CD14-positive monocyte (primary cell): Measurements from ENCODE around the gene TICAM2. TPM values are rescaled to one million over a fixed set of nuclear protein-coding genes. Genes with fewer than 3 reads are reported as not detected.

Source experiments
- DNase-seq, 3 donors: peaks; one replicate each; pipeline ENCODE4 v3.0.0-alpha.2; 2011 to 2022
- H2AFZ ChIP-seq: 2 replicates; pipeline ENCODE4 v1.6.0; 2012; ENCODE audit warnings: mild to moderate bottlenecking, low read depth, low read length, inconsistent platforms; ENCODE audit not compliant: insufficient read depth, poor library complexity, severe bottlenecking
- H3K27ac ChIP-seq, 2 donors: 1 replicate in 1 of 2; 2 replicates in 1 of 2; pipeline ENCODE4 v1.5.1; 2012 to 2013; ENCODE audit warnings: low read length in 2 of 2, control low read depth in 1 of 2, inconsistent platforms in 1 of 2, low read depth in 1 of 2, mild to moderate bottlenecking in 1 of 2
- H3K27me3 ChIP-seq, 2 donors: one replicate each; pipeline versions ENCODE4 v1.6.0 to v1.6.1; 2011 to 2013; ENCODE audit warnings: low read length in 2 of 2; ENCODE audit not compliant: control insufficient read depth in 2 of 2, insufficient read depth in 2 of 2
- H3K36me3 ChIP-seq, 2 donors: replicated peaks in 1 of 2; 1 replicate in 1 of 2; 2 replicates in 1 of 2; pipeline versions ENCODE4 v1.5.1 to v1.6.1; 2012 to 2013; ENCODE audit warnings: low read length in 2 of 2, control low read depth in 1 of 2, inconsistent platforms in 1 of 2, mild to moderate bottlenecking in 1 of 2; ENCODE audit not compliant: insufficient read depth in 2 of 2, control insufficient read depth in 1 of 2
- H3K4me1 ChIP-seq, 2 donors: 1 replicate in 1 of 2; 2 replicates in 1 of 2; pipeline versions ENCODE4 v1.5.1 to v1.6.1; 2012 to 2013; ENCODE audit warnings: low read length in 2 of 2, control low read depth in 1 of 2, inconsistent platforms in 1 of 2, mild to moderate bottlenecking in 1 of 2, moderate library complexity in 1 of 2; ENCODE audit not compliant: insufficient read depth in 2 of 2, control insufficient read depth in 1 of 2
- H3K4me2 ChIP-seq: replicated peaks from 2 replicates; pipeline ENCODE3; 2012; ENCODE audit warnings: low read length, moderate library complexity, mild to moderate bottlenecking; ENCODE audit not compliant: poor library complexity, severe bottlenecking; ENCODE audit errors: extremely low read depth
- H3K4me3 ChIP-seq, 3 experiments: fragments of 200-600 bp in 1 of 3; sonication (generic) in 1 of 3; replicated peaks in 1 of 3; 1 replicate in 2 of 3; 2 replicates in 1 of 3; pipeline ENCODE4 v1.5.1; 2011 to 2013; ENCODE audit warnings: low read length in 3 of 3, mild to moderate bottlenecking in 3 of 3, control low read depth in 2 of 3, low read depth in 2 of 3, inconsistent platforms in 1 of 3, moderate library complexity in 1 of 3
- H3K79me2 ChIP-seq: 2 replicates; pipeline ENCODE4 v1.6.0; 2012; ENCODE audit warnings: mild to moderate bottlenecking, control low read depth, inconsistent platforms, low read length, moderate library complexity; ENCODE audit not compliant: insufficient read depth
- H3K9ac ChIP-seq: 2 replicates; pipeline ENCODE4 v1.6.0; 2017; ENCODE audit warnings: low read length, mild to moderate bottlenecking; ENCODE audit not compliant: insufficient read depth, poor library complexity, severe bottlenecking
- H3K9me3 ChIP-seq, 2 donors: replicated peaks in 1 of 2; 1 replicate in 1 of 2; 2 replicates in 1 of 2; pipeline versions ENCODE4 v1.5.1 to v1.6.1; 2012 to 2013; ENCODE audit warnings: low read length in 2 of 2, control low read depth in 1 of 2; ENCODE audit not compliant: control insufficient read depth in 1 of 2, insufficient read depth in 1 of 2
- H4K20me1 ChIP-seq: 2 replicates; pipeline ENCODE4 v1.6.0; 2012; ENCODE audit warnings: mild to moderate bottlenecking, low read length, control low read depth, moderate library complexity; ENCODE audit not compliant: insufficient read depth
- H3K27ac Mint-ChIP-seq, 7 donors: one replicate each; pipeline ENCODE4 v1.8.0; 2020; ENCODE audit warnings: mild to moderate bottlenecking in 7 of 7, mixed read lengths in 7 of 7, moderate library complexity in 6 of 7, inconsistent platforms in 2 of 7
- H3K27me3 Mint-ChIP-seq, 3 donors: one replicate each; pipeline ENCODE4 v1.8.0; 2021 to 2022; ENCODE audit warnings: low read depth in 3 of 3, mild to moderate bottlenecking in 3 of 3, mixed read lengths in 3 of 3, moderate library complexity in 3 of 3, inconsistent platforms in 1 of 3
- H3K36me3 Mint-ChIP-seq, 2 donors: one replicate each; pipeline ENCODE4 v1.8.0; 2020; ENCODE audit warnings: mixed read lengths in 2 of 2, inconsistent platforms in 1 of 2, mild to moderate bottlenecking in 1 of 2
- H3K4me1 Mint-ChIP-seq: one replicate; pipeline ENCODE4 v1.8.0; 2020; ENCODE audit warnings: mild to moderate bottlenecking, mixed read lengths
- H3K4me3 Mint-ChIP-seq, 2 donors: one replicate each; pipeline ENCODE4 v1.8.0; 2020; ENCODE audit warnings: mild to moderate bottlenecking in 2 of 2, mixed read lengths in 2 of 2, moderate library complexity in 1 of 2
- H3K9me3 Mint-ChIP-seq, 7 donors: one replicate each; pipeline ENCODE4 v1.8.0; 2020 to 2022; ENCODE audit warnings: mixed read lengths in 7 of 7, mild to moderate bottlenecking in 6 of 7, moderate library complexity in 6 of 7, inconsistent platforms in 2 of 7
- CTCF ChIP-seq: fragments of 200-600 bp; IDR thresholded peaks from one replicate; pipeline ENCODE4 v1.8.0; 2022; ENCODE audit warnings: antibody characterized with exemption, mild to moderate bottlenecking
- WGBS: methylation state at CpG from one replicate; pipeline ENCODE4 v1.1.5; 2013; ENCODE audit warnings: missing lambda C conversion rate; ENCODE audit not compliant: insufficient coverage; 5-methylcytosine and 5-hydroxymethylcytosine counted together
- intact Hi-C, 2 donors: fragments of 100-400 bp; cut with micrococcal nuclease; formaldehyde crosslinking; loops; one replicate each; pipeline versions ENCODE4 v1.15.0 to v1.15.1; 2023
- polyA plus RNA-seq, 3 donors: library from polyadenylated mRNA; depleted of rRNA in 1 of 3; unstranded in 2 of 3; stranded (reverse) in 1 of 3; fragments of 300-500 nt in 2 of 3; fragments of >200 nt in 1 of 3; fragmentation: Illumina TruSeq in 2 of 3; gene quantifications; 1 replicate in 2 of 3; 2 replicates in 1 of 3; pipeline ENCODE4 v1.2.3, GENCODE V29; 2012 to 2021

Gene TICAM2
- polyA plus RNA-seq, 3 donors, result 3.5 to 25.1 (median 14.6) TPM

- Mint-ChIP-seq H3K27me3 (no peaks in the 10 kb centered on the region), H3K36me3 (peaks cover 22 to 32% of the 10 kb centered on the region in 2 donors), H3K27ac (peak within 1 kb of the TSS; percentile 94 to 99 (median 98)), H3K9me3 (peaks cover 1 to 11% (median 8%) of the 10 kb centered on the region in 7 donors), H3K4me3 (peak within 1 kb of the TSS; percentile 92 to 95), H3K4me1 (peaks cover 41% of the 10 kb centered on the region)
- Histone ChIP-seq H3K27me3 (no peaks in the 10 kb centered on the region), H4K20me1 (peaks cover 40% of the 10 kb centered on the region), H2AFZ (peak within 1 kb of the TSS; percentile 77), H3K79me2 (peaks cover 43% of the 10 kb centered on the region), H3K9me3 (peaks cover 0 to 5% of the 10 kb centered on the region in 2 donors), H3K4me3 (peak within 1 kb of the TSS; percentile 61 to 96 (median 77)), H3K4me2 (peak within 1 kb of the TSS; percentile 81), H3K27ac (peak within 1 kb of the TSS; percentile 91 to 97), H3K36me3 (peaks cover 6 to 12% of the 10 kb centered on the region in 2 donors), H3K4me1 (peaks cover 23 to 42% of the 10 kb centered on the region in 2 donors), H3K9ac (peak within 1 kb of the TSS; percentile 100)
- intact Hi-C loops, result loop anchor here (2.0 to 10.0 kb wide), 3 partner anchors 60 to 82 kb away; partner anchors contain the start of genes TICAM2 (in 1 of the 2) and TMED7 (in 1 of the 2)
- peak; percentile 96 to 98 (median 97) for DNase-seq
- no peak for TF ChIP-seq CTCF
- under 1% methylated on average over 79 of the region's 82 CpGs for WGBS
Measured at GRCh38 chr5:115544436-115545350, 57.6 kb downstream of the TICAM2 start, which contains the start of gene FEM1C. Gene FEM1C (minus strand): TSS chr5:115544775. CDS start chr5:115543493, 1,282 bp downstream.

GRCh38 chr5:115544043-115544435 lies 58.2 kb downstream of the TICAM2 start:
- peaks cover 27 to 39% of the 10 kb centered on the region in 2 donors for H3K36me3 Mint-ChIP-seq
- H3K4me3 Mint-ChIP-seq, result peak overlapping the region; percentile 92 to 95
- no peaks in the 10 kb centered on the region for H3K27me3 Mint-ChIP-seq
- Histone ChIP-seq H3K9me3 (peaks cover 0 to 5% of the 10 kb centered on the region in 2 donors), H2AFZ (peak overlapping the region; percentile 65), H3K4me3 (peak overlapping the region; percentile 61 to 96 (median 77)), H4K20me1 (peaks cover 47% of the 10 kb centered on the region), H3K4me2 (peak overlapping the region; percentile 81), H3K36me3 (peaks cover 9 to 18% of the 10 kb centered on the region in 2 donors), H3K27ac (peak overlapping the region; percentile 91 to 97), H3K27me3 (no peaks in the 10 kb centered on the region), H3K9ac (peak overlapping the region; percentile 100), H3K79me2 (peaks cover 50% of the 10 kb centered on the region), H3K4me1 (peaks cover 26 to 48% of the 10 kb centered on the region in 2 donors)
- TF ChIP-seq CTCF, result no peak
- peak overlapping the region; percentile 94 to 99 (median 98) for H3K27ac Mint-ChIP-seq
- intact Hi-C loops, result loop anchor here (2.0 to 10.0 kb wide), 3 partner anchors 61 to 83 kb away; partner anchors contain the start of genes TICAM2 (in 1 of the 2) and TMED7 (in 1 of the 2)
- 0% methylated on average over 15 of the region's 20 CpGs for WGBS
- DNase-seq, result peak; percentile 70 to 85 (median 78)
- H3K4me1 Mint-ChIP-seq, result peaks cover 48% of the 10 kb centered on the region
- peaks cover 1 to 11% (median 8%) of the 10 kb centered on the region in 7 donors for H3K9me3 Mint-ChIP-seq
